CD4-positive, alpha-beta T cell treated with Interleukin-15 for 1 hour (primary cell): ENCODE data around the gene DR1.
A peak's percentile ranks its signal among the peaks of the same experiment; 100 is the strongest.
"Not testable (repeated sequence)": the region's sequence is repeated elsewhere in the genome, so short reads cannot be mapped to it uniquely, and the experiment has no call there.

Experiments
- DNase-seq: peaks from one replicate; pipeline ENCODE4 v3.0.0-alpha.2; 2020

DR1 gene

DNA sequence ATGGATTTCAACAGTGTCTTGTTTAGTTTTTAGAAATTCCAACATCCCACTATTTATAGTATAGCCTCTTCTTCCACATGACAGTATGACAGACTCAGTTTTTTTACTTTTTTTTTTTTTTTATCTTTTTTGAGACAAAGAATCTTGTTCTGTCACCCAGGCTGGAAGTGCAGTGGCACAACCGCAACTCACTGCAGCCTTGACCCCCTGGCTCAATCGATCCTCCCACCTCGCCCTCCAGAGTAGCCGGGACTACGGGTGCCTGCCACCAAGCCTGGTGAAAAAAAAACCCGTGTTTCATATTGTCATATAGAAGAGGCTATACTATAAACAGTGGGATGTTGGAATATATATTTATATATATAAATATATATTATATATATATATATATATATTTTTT is 1.2 kb upstream of the DR1 start:
- no peak for DNase-seq

DNA sequence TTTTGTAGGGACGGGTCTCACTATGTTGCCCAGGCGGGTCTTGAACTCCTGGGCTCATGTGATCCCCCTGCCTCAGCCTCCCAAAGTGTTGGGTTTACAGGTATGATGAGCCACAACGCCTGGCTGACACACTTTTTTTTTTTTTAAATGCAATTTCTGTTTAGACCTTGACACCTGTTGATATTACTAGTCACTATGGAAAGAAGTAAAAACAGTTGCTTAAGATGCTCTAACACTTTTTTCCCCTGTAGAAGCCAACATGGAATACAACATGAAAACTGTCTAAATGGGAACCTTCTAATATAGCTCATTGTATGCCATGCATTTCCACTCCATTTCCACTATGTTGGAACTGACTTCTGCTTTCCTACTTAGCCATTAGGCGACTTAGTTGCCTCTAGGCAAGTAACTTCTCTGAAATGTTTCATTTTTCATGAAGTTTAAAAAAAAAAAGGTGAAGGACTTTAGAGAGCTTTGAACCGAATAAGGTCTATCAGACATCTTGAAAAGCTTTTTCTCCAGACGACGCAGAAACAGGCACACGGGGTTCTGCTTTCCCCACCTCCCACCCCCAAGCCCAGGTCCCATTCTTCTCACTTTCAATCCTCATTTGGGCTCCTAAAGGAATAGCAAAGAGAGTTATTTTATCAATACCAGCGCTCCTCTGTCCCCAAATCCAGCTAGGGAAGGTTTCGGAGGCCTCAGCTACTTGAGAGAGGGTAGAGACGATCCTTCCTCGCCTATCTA is 648 bp upstream of the DR1 start:
- DNase-seq: no peak

- DNase-seq: peak; percentile 33
These were observed 800 bp downstream of the DR1 start for GRCh38 chr1:93346421-93346993.

GRCh38 chr1:93347334-93347899 is 1.7 kb downstream of the DR1 start:
- DNase-seq: no peak

- no peak for DNase-seq
These were observed 2.5 kb downstream of the DR1 start for GRCh38 chr1:93348104-93348728.

DNA sequence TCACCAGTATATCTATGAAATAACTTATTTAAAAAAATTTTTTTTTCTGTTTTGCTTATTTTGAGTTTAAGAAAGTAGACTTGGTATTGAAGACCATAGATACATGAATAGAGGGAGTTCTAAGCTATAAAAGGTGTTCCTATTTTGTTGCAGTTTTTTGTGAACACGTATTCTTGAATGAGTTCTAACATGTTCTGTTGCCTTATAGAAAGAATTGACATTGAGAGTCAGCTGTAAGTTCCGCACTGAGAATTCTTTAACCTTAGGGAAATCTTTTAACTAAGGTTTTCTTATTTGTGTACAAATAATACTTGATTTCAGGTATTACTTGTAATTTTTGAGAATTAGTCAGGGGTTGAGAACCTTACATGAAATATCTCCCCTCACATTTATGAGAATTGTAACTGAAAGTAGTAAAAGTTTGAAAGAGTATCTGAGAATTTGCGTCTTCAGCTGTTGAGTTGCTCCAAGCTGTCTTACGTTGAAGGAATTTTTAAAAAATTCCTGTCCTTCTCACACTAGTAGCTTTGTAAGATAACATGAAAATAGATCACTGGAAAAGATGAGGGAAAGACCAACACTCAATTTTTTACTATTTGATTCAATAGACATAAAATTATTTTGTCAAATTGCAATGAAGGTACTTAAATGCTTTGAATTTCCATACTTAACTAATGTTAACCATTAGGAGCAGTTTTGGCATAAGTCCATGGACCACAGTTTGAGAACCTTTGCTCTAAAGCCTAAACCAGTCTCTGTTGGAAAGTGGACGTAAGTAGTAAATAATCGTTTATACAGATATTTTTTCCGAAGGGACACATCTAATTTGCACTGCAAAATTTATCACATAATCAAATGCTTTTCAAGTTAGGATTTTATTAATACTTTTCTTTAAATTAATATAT is 3.8 kb downstream of the DR1 start:
- no peak for DNase-seq

GRCh38 chr1:93350322-93350721 is 4.6 kb downstream of the DR1 start:
- no peak for DNase-seq

GRCh38 chr1:93350875-93351274 is 5.2 kb downstream of the DR1 start:
- DNase-seq: no peak

- not testable (repeated sequence) for DNase-seq
These were observed 5.6 kb downstream of the DR1 start for GRCh38 chr1:93351346-93351745.

DNA sequence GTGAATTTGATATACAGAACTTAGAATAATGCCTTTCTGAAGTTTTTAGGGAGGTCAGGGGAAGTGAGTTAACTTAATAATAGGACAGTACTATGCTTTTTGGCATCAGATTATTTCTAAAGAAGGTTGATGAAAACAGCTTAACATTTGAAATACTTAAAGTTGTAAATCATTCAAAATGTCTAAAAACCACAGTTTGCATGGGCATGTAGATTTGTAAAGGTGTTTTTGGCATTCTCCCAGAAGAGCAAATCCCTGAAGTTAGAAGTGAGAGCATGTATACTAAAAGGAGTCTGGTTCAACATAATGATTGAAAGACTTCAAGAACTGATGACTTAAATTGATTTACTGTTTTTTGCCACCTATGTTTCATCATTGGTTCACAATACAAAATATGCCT is 6.7 kb downstream of the DR1 start:
- DNase-seq: no peak

DNA sequence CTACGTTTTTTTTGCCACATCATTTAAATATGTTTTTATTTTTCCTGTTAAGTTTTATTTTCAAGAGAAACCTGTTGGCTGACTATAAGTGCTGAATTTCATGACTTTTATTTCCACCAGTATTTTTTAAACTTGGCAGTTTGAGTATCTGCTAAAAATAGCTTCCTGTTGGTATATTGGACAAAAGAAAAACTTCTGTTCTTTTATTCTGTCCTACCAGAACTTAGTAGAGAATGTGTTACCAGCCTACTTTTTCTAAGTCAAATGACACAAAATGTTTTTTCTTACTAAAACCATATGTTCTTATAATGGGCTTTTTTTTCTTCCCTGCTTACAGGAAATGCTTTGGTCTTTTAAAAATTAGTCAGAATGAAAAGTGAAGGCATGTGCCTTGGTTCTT is 7.6 kb downstream of the DR1 start:
- no peak for DNase-seq

GRCh38 chr1:93354749-93355148 is 9.0 kb downstream of the DR1 start:
- no peak for DNase-seq

DNA sequence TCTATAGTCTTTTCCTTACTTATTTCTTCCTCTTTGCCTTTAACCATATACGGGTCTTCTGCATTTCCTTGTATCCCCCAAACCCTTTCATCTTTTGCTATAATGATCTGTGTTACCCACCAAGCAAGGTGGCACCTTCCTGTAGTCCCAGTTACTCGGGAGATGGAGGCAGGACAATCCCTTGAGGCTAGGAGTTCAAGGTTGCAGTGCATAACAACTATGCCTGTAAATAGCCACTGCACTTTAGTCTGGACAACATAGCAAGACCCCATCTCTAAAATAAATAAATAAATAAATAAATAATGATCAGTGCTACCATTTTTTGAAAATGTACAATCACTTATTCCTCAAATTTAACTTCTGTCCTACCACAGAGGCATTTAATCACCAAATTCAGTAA is 11.5 kb downstream of the DR1 start:
- DNase-seq: no peak

GRCh38 chr1:93358293-93358692 is 12.6 kb downstream of the DR1 start:
- DNase-seq: no peak

GRCh38 chr1:93360111-93360510 is 14.4 kb downstream of the DR1 start:
- DNase-seq: no peak

DNA sequence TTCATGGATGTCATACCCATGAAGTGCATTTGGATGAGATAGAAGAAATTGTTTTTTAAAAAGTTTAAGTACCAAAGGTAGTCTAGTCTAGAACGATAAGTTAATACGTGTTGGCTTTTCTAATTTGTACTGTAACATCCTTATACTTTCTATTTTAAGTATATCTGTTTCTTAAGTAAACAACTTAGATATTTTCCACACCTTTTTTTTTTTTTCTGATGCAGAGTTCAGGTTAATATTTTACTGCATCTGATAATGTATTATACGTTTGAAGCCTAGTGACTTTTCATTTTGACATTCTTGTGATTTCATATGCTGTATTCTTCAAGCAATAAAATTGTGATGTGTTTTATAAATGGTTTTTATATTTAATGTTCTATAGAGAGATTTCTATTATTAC is 16.5 kb downstream of the DR1 start:
- no peak for DNase-seq

DNA sequence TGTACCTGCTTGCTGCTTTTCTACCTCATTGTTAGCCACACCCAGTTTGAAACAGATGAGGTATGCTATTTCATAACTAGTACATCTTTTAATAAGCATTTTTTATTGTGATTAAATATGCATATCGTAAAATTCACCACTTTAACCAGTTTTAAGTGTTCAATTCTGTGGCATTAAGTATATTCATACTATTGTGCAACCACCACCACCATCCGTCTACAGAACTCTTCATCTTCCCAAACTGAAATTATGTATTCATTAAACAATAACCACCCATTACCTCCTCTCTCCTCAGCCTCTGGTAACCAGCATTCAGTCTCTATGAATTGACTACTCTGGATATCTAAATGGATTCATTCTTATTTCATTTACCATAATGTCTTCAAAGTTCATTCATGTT is 20.1 kb downstream of the DR1 start:
- no peak for DNase-seq

GRCh38 chr1:93369734-93370133 is 24.0 kb downstream of the DR1 start:
- DNase-seq: no peak

DNA sequence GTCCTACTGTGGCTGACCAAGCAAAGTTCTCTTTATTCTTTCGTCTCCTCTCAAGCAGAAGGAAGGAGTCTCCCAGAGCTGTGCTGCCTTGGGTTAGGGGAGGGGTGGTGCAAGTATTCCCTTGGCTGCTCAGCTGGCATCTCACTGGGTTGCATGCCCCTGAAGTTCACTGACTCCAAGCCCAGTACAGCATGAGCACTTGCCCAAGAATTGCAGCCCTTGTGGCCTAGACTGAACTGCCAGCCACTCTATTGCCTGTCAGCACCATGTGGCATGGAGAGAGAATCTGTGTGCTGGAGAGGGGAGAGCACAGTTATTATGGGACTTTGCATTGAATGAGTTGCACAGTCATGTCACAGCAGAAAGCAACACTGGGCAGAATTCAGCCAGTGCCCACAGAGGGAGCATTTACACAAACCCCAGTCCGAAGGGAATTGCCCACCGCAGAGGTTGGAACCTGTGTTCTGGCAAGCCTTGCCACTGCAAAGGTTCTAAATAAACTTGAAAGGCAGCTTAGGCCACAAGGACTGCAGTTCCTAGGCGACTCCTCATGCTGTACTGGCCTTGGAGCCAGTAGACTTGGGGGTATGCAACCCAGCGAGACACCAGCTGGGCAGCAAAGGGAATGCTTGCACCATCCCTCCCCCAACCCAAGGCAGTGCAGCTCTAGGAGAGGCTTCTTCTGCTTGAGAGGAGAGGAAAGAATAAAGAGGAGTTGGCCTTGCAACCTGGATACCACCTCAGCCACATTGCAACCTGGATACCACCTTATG is 28.8 kb downstream of the DR1 start:
- DNase-seq: no peak

GRCh38 chr1:93384656-93385055 is 38.9 kb downstream of the DR1 start:
- no peak for DNase-seq

GRCh38 chr1:93386268-93386667 is 40.6 kb downstream of the DR1 start:
- not testable (repeated sequence) for DNase-seq

DNA sequence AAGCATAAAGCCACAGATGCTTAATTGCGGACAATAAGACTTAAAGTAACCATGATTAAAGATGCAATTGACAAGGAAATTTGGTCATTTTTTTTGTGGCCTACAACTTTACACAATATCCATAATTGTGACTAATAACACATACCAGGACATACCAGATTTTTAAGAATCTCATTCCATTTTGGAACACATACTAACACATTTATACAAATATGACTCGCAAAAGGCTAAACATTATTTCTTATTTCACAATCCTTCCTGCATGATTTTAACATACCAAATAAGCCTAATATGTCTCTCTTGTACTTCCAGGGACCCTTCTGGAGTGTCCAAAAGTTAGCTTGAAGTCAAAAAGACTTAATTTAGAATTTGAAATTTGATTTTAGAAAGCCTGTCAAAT is 48.8 kb downstream of the DR1 start:
- no peak for DNase-seq
